Peyer's patch (tissue), 4 donors: ENCODE measurements around the gene KRT32.

Experiments
- POLR2A ChIP-seq, 2 donors: fragments of 450-650 bp; IDR thresholded peaks; one replicate each; pipeline ENCODE4 v1.5.1; 2017; ENCODE audit warnings: antibody characterized with exemption in 2 of 2, mild to moderate bottlenecking in 2 of 2, moderate library complexity in 2 of 2
- TF ChIP-seq, protein P1 (sequence below), 6 experiments: fragments of 450-650 bp in 4 of 6; fragments of 200-600 bp in 2 of 6; sonication (generic) in 1 of 6; IDR thresholded peaks; one replicate each; pipeline ENCODE4 v1.5.1; 2017 to 2019; ENCODE audit warnings: antibody characterized with exemption in 6 of 6, mild to moderate bottlenecking in 3 of 6, moderate library complexity in 1 of 6

- TF ChIP-seq, protein P1, sequence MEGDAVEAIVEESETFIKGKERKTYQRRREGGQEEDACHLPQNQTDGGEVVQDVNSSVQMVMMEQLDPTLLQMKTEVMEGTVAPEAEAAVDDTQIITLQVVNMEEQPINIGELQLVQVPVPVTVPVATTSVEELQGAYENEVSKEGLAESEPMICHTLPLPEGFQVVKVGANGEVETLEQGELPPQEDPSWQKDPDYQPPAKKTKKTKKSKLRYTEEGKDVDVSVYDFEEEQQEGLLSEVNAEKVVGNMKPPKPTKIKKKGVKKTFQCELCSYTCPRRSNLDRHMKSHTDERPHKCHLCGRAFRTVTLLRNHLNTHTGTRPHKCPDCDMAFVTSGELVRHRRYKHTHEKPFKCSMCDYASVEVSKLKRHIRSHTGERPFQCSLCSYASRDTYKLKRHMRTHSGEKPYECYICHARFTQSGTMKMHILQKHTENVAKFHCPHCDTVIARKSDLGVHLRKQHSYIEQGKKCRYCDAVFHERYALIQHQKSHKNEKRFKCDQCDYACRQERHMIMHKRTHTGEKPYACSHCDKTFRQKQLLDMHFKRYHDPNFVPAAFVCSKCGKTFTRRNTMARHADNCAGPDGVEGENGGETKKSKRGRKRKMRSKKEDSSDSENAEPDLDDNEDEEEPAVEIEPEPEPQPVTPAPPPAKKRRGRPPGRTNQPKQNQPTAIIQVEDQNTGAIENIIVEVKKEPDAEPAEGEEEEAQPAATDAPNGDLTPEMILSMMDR (IDR thresholded peaks at IDR 0.05) = no peak
- no peak for TF ChIP-seq POLR2A (IDR thresholded peaks at IDR 0.05)
Observed at GRCh38 chr17:41492351-41492750, 25.2 kb upstream of the KRT32 start.
